ENCODE data around the gene PTPRS.

PTPRS gene

GRCh38 chr19:5354403-5354802 lies 13.8 kb upstream of the PTPRS start:
- peak; percentile 43 for DNase-seq

- DNase-seq: no peak
Observed at GRCh38 chr19:5352229-5352763, 11.7 kb upstream of the PTPRS start.

DNA sequence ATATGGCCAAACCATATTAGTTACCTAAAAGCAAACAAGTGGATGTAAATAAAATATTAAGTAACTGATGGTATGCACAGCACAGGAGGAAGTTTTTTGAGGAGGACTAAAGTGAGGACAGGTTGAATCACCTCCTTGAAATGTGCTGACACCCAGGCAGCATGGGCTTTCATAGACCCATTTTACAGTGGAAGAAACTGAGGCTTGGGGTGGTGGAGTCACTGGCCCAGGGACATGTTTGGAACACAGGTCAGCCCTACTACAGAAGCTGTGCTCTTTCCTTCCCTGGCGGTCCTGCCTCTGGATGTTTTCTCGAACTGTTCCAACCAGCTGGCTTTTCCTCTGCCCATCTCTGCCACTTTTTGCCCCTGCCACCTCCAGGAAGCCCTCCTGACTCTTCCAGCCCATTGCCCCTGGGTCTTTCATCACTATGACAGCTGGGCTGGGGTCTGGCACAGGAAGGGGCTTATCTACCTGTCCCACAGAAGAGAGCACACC lies 11.2 kb upstream of the PTPRS start:
- DNase-seq: no peak

GRCh38 chr19:5349041-5349440 lies 8.4 kb upstream of the PTPRS start:
- no peak for DNase-seq

GRCh38 chr19:5345895-5346386 lies 5.3 kb upstream of the PTPRS start:
- DNase-seq: peak; percentile 17

DNA sequence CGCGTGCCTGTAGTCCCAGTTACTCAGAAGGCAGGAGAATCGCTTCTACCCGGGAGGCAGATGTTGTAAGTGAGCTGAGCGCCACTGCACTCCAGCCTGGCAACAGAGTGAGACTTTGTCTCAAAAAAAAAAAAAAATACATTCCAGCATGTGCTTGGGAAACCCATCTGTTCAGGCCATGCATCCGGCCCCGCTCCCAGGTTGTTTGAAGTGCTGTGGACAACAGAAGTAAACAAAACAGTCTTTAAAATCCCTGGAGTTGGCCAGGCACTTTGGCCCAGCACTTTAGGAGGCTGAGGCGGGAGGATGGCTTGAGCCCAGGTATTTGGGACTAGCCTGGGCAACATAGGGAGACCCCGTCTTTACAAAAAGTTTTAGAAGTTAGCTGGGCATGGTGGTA lies 3.2 kb upstream of the PTPRS start:
- DNase-seq: no peak

GRCh38 chr19:5342573-5343201 lies 2.1 kb upstream of the PTPRS start:
- DNase-seq: no peak

DNA sequence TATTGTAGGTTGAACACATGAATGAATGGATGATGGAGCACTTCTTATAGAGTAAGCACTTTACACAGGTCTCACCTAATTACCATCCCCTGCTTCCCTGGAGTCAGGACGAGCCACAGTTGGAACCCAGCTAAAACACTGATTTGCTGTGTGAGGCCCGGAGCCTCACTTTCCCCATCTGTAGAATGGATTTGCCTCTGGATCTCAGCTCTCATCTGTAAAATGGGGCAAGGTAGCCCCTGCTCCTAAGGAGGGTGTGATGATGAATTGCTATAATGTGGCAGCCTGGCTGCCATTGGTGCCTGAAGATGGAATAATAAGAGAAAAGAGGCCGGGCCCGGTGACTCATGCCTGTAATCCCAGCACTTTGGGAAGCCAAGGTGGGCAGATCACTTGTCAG lies 1.4 kb upstream of the PTPRS start:
- DNase-seq: no peak

- DNase-seq: no peak
Observed at GRCh38 chr19:5341448-5341820, 822 bp upstream of the PTPRS start.

DNA sequence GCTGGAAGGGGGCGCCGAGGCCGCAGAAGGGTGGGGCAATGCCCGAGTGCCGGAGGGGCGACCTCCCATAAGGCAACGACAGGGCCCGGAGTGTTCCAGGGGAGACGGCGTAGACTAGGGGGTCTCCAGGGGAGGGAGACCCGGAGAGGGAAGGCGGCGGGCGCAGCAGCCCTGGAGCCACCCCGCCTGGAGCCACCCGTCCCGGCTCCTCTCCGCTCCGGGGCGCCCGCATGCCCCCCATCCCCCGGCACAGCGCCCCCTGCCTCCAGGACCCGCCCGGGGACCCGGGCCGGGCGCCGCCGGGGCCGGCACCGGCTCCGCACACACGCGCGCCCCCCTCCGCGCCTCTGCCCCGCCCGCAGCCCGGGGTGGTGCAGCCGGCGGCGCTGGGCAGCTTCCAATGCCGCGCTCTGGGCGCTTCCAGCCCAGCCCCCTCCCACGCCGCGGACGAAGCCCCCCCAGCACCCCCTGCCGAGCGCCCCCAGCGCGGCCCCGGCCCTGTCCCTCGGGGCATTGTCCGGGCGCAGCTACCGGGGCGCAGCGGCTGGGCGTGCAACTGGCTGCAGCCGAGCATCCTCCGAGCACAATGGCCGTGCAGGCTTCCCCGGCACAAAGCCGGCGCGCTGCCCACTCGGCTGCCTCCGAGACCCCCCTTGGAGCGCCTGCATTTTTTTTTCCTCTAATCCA lies 519 bp downstream of the PTPRS start:
- peak; percentile 67 for DNase-seq

- no peak for DNase-seq
Observed at GRCh38 chr19:5339198-5339949, 1.2 kb downstream of the PTPRS start.

DNA sequence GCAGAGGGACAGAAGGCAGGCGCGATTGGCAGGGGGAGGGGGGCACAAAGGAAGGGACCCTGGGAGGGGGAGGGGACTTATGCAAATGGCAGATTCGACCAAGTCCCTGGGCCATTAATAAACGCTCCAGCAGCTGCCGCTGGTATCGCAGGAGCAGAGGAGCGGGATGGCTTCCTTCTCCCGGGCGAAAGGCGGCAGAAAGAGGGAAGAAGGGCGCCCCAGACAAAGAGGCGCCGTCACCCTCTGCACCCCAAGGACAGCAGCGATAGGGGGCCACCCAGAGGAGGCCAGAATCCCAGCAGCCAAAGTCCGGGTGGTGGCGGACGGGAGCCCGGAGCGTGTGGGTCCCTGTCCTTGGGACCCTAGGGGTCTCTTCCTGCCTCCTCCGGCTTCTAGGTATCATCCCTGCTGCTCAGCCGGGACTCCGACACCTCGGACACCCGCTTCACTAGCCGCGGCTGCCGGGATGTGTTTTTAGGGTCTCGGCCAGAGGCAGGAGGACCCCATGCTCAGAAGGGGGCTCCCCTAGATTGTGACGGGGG lies 1.9 kb downstream of the PTPRS start:
- peak; percentile 64 for DNase-seq

GRCh38 chr19:5337708-5338655 lies 2.6 kb downstream of the PTPRS start:
- DNase-seq: no peak

- DNase-seq: no peak
Observed at GRCh38 chr19:5337126-5337525, 3.5 kb downstream of the PTPRS start.

DNA sequence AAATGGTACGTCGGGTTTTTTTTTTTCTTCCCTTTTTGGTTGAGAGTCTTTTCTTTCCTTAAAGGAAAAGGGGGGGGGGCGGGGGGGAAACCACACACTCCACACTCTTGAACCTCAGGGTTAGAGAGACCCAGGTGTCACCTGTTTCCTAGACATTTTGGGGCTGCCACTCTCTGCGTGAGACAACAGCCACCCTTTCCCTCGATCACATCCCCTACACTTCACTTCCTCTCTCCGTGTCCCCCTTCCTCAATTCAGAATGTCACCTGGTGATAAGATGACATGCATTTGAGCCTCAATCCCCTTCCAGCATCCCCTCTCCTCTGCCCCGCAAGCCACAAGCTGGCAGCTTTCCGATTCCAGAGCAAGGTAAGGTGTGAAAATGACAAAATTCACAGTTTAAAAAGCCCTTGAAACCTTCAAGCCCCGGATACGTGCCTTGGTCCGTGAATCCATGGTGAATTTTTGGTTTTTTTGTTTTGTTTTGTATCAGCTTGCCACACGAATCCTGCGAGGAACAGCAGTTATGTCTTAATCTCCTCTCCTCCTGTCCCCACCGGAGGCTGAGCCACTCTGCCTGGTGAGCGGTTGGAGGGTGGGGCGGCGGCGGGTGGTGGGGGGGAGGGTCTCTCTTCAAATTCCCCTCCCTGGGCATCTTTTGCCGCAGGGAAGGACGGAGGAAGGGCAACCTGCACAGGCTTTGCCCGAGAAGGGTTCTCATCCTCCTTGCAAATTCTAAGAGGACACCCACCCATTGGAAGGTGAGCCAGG lies 4.2 kb downstream of the PTPRS start:
- no peak for DNase-seq

DNA sequence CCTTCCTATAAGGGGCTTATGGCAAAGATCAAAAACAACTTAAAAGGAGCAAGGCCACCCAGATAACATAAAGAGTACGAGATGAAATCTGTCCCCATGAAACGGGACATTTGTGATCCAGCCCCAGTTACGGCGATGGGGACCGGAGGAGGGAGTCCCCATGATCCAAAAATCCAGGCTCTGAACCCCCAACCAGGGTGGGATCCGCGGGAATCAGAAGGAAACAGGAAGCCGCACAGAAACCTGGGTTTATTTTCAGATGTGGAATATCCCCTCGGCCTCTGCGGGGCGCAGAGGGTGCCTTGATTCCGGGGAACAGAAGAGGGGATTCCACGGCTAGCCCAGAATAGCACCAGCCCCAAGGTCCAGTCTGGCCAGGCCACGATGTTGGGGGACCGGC lies 5.0 kb downstream of the PTPRS start:
- no peak for DNase-seq

DNA sequence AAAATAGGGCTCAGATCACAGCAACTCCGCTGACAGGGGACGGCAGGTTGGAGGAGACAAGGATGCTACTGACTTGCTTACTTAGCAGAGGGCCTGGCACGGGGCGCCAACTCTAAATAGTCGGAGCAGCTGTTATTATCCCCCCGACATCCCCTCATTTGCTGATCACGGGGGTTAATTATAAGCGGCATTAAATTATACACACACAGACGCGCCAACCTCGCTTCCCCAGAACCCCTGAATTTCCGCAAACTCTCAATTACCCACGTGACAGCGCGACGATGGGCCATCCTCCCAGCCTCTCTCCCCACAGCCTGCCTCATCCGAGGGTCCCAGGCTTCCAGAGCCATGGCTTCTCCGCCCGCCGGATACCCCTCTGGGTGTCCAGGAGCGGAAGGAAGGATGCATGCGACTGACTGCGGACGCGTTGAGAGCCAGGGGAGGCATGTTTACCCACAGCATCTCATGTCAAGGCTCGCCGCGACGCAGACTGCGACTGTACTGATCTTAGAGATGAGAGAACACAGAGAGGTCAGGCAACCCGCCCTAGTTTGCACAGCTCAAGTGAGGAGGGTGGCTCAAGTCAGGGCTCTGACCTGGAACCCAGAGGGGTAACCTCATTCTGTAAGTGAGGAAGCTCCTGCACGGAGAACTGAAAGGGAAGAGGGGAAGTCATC lies 5.7 kb downstream of the PTPRS start:
- DNase-seq: no peak

DNA sequence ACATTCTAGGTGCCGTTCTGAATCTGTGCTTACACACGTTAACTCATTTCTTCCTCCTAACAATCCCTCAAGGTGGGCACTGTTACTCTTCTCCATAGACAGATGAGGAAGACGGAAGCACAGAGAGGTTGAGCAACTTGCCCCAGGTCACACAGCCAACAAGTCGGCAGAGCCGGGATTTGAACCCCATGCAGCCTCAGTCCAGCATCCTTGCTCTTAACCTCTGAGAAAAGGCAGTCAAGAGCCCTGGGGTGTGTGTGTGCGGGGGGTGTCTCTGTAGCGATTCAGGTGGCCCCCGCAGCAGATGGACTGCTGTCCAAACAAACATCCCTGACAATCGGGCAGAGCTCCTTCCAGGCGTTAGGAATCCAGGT lies 6.3 kb downstream of the PTPRS start:
- DNase-seq: no peak

- no peak for DNase-seq
Observed at GRCh38 chr19:5333581-5334365, 6.8 kb downstream of the PTPRS start.

DNA sequence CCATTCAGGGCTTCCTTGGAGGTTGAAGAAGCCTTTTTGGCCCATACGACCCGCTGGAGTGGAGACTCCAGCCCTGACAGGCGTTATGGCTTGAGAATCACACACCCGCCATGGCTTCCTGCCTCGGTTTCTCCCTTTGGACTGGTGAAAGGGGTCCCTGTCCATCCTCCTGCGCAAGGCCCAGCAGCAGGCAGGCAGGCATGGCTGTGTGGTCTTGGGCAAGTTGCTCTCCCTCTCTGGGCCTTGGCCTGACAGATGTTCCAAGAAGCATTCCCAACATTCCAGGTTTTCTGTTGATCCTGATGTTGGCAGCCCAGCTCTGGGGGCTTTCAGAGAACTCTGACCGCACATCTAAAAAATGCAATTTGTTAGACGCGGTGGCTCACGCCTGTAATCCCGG lies 8.1 kb downstream of the PTPRS start:
- no peak for DNase-seq

All from NCI-H69 (cell line).